Ishikawa (cell line): ENCODE measurements around the gene MICALL2.

Source experiments
- CEBPB ChIP-seq: IDR thresholded peaks from 2 replicates; pipeline ENCODE4 v1.6.1; 2012
- EP300 ChIP-seq: IDR thresholded peaks from 2 replicates; pipeline ENCODE4 v1.6.1; 2012; ENCODE audit warnings: borderline replicate concordance
- NFIC ChIP-seq: IDR thresholded peaks from 2 replicates; pipeline ENCODE4 v1.6.1; 2012

DNA sequence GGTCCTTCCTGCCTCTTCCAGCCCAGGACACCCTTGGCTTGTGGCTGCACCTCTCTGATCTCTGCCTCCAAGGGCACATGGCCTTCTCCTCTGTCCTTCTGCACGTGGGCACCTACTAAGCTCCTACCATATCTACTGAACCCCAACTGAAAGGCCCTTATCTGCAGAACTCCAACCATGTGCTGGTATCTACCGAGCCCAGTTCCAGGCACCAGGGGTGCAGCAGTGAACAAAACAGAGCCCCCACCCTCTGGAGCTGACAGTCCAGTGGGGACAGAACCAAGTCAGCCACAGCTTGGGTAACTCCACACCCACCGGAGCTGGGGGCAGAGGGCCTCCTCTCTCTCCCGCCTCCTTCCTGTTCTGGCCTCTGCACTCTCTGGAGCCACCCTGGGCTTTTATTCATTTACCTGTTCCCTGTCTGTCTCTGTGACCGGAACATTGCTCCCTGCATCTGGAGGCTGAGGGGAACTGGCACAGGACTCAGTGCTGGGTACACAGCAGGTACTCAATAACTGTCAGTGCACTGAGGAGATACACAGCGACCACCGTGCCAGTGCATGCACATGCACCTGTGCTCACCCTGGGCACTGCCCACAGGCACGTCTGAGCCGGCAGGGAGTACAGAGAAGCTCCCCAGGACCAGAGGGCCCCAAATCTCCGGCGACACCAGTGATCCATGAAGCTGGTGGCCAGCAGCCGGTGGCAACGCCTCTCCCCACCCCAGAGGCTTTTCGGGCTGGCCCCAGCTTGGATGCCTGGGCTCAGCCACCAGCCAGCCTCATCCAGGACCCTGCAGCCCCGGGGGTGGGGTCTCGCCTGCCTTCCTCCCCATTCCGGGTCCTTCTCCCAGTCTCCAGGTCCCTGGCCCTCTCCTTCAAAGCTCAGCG, 2.0 kb downstream of the MICALL2 start:
- TF ChIP-seq CEBPB (no peak), NFIC (no peak), EP300 (no peak)
